HFF-Myc (cell line): ENCODE measurements around the gene MTA1.

Experiments used
- DNase-seq: peaks from one replicate; pipeline ENCODE4 v3.0.0-alpha.2; 2011; ENCODE audit warnings: low read depth; ENCODE audit errors: extremely low read depth
- H3K4me3 ChIP-seq: replicated peaks from 2 replicates; pipeline ENCODE4 v1.5.1; 2011; ENCODE audit warnings: low read depth, mild to moderate bottlenecking, control low read depth, low read length
- CTCF ChIP-seq: IDR thresholded peaks from 2 replicates; pipeline ENCODE4 v1.5.1; 2012; ENCODE audit warnings: mild to moderate bottlenecking, low read depth, low read length, control low read depth; ENCODE audit errors: missing control alignments

MTA1 gene

GRCh38 chr14:105388110-105388951 is 31.3 kb upstream of the MTA1 start:
- no peak for DNase-seq
- TF ChIP-seq CTCF: no peak
- H3K4me3 ChIP-seq: no peak overlapping the region

GRCh38 chr14:105388976-105389375 is 30.7 kb upstream of the MTA1 start:
- no peak overlapping the region for H3K4me3 ChIP-seq
- no peak for TF ChIP-seq CTCF

GRCh38 chr14:105389534-105389933 is 30.1 kb upstream of the MTA1 start:
- no peak for DNase-seq
- no peak overlapping the region for H3K4me3 ChIP-seq
- no peak for TF ChIP-seq CTCF

More at GRCh38 chr14:105388976-105389375, 30.7 kb upstream of the MTA1 start:
- DNase-seq: no peak

- no peak overlapping the region for H3K4me3 ChIP-seq
- TF ChIP-seq CTCF: no peak
- no peak for DNase-seq
Measured at GRCh38 chr14:105389976-105390848, 29.4 kb upstream of the MTA1 start.

GRCh38 chr14:105390849-105391500 is 28.7 kb upstream of the MTA1 start:
- no peak overlapping the region for H3K4me3 ChIP-seq
- no peak for TF ChIP-seq CTCF
- no peak for DNase-seq

GRCh38 chr14:105391541-105391940 is 28.1 kb upstream of the MTA1 start:
- DNase-seq: no peak
- no peak for TF ChIP-seq CTCF
- H3K4me3 ChIP-seq: no peak overlapping the region
